GM19025 (cell line): Measurements from ENCODE around the gene NTN5.
A peak's percentile ranks its signal among the peaks of the same experiment; 100 is the strongest.
"Not testable (repeated sequence)": the region's sequence is repeated elsewhere in the genome, so short reads cannot be mapped to it uniquely, and the experiment has no call there.

Source experiments
- ATAC-seq: cut with Tn5 transposase; IDR thresholded peaks from one replicate; pipeline ENCODE4 v1.9.1; 2021; ENCODE audit warnings: mild to moderate bottlenecking, low read depth, moderate library complexity; ENCODE audit not compliant: unreplicated experiment

Gene NTN5

GRCh38 chr19:48670699-48671445 lies 1.9 kb downstream of the NTN5 start:
- ATAC-seq = no peak

- ATAC-seq = no peak
Measured at GRCh38 chr19:48669903-48670668, 2.7 kb downstream of the NTN5 start.

- no peak for ATAC-seq
Measured at GRCh38 chr19:48668761-48669160, 4.1 kb downstream of the NTN5 start.

- ATAC-seq = no peak
Measured at GRCh38 chr19:48668332-48668731, 4.5 kb downstream of the NTN5 start.

GRCh38 chr19:48665786-48666185 lies 7.0 kb downstream of the NTN5 start:
- no peak for ATAC-seq

GRCh38 chr19:48664476-48664875 lies 8.3 kb downstream of the NTN5 start:
- ATAC-seq = no peak

- ATAC-seq = no peak
Measured at GRCh38 chr19:48663667-48664066, 9.2 kb downstream of the NTN5 start.

- no peak for ATAC-seq
Measured at GRCh38 chr19:48661711-48662090, 11.1 kb downstream of the NTN5 start.

GRCh38 chr19:48660852-48661710 lies 11.7 kb downstream of the NTN5 start:
- ATAC-seq = peak; percentile 82

GRCh38 chr19:48659768-48660167 lies 13.0 kb downstream of the NTN5 start:
- no peak for ATAC-seq

GRCh38 chr19:48658483-48658882 lies 14.3 kb downstream of the NTN5 start:
- no peak for ATAC-seq

- not testable (repeated sequence) for ATAC-seq
Measured at GRCh38 chr19:48657828-48658227, 15.0 kb downstream of the NTN5 start.

- ATAC-seq = no peak
Measured at GRCh38 chr19:48656840-48657474, 15.9 kb downstream of the NTN5 start.

- no peak for ATAC-seq
Measured at GRCh38 chr19:48654299-48655059, 18.3 kb downstream of the NTN5 start.

- ATAC-seq = no peak
Measured at GRCh38 chr19:48651683-48652048, 21.2 kb downstream of the NTN5 start.

- ATAC-seq = no peak
Measured at GRCh38 chr19:48650974-48651682, 21.7 kb downstream of the NTN5 start.

- ATAC-seq = no peak
Measured at GRCh38 chr19:48648134-48648533, 24.7 kb downstream of the NTN5 start.

GRCh38 chr19:48646722-48647216 lies 26.0 kb downstream of the NTN5 start:
- no peak for ATAC-seq
